Activated T-cell treated with anti-CD3 and anti-CD28 coated beads for 4 hours (primary cell): Measurements from ENCODE around the gene RFXAP.
"Not testable (repeated sequence)": the region's sequence is repeated elsewhere in the genome, so short reads cannot be mapped to it uniquely, and the experiment has no call there.

Source experiments
- DNase-seq: peaks from one replicate; pipeline ENCODE4 v3.0.0-alpha.2; 2020

Gene RFXAP

GRCh38 chr13:36818804-36819738 is at the start of gene RFXAP:
RFXAP (plus strand) TSS chr13:36819222; CDS start chr13:36819358, 136 bp downstream.
- DNase-seq = peak; percentile 85

- DNase-seq = no peak
Observed at GRCh38 chr13:36769545-36769944, 49.5 kb upstream of the RFXAP start.

GRCh38 chr13:36770741-36771140 is 48.3 kb upstream of the RFXAP start:
- DNase-seq = no peak

- no peak for DNase-seq
Observed at GRCh38 chr13:36772853-36773252, 46.2 kb upstream of the RFXAP start.

- DNase-seq = no peak
Observed at GRCh38 chr13:36774931-36775330, 44.1 kb upstream of the RFXAP start.

DNA sequence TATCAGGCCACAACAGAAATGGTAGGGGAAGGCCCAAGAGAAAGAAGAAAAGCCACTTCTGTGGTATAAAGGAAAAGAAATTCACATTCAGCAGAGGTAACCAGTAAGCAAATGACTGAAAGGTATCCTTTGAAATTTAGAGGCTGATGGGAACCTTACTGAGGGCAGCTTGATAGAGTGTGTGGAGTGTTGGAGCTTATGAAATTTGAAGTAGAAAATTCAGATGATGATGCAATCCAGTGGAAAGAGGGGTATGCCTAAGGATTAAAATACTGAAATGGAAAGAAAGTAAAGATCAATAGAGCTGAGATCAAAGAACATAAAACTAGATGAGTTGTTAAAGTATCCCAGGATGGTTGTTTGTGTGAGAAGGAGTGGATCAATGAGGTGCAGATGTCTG is 42.8 kb upstream of the RFXAP start:
- DNase-seq = no peak

DNA sequence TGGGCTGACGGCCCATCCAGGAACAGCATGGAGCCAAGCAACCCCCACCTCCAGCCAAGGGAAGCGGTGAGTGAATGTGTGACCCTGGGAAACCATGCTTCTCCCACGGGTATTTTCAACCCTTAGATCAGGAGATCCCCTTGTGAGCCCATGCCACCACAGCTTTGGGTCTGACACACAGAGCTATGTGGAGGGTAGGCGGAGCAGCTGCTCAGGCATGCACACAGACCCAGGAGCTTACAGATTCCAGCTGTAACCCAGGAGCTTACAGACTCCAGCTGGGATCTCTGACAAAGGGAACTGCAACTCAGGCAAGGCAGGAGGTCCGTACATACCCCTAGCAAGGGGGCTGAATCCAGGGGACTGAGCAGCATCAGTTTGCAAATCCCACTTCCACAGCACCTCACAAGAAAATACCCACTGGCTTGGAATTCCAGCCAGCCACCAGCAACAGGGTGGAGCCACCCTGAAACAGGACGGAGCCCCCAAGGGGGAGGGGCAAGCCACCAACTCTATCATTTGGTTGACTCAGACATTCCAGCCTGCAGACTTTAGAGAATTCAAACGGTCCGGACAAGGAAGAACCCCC is 40.8 kb upstream of the RFXAP start:
- no peak for DNase-seq

- DNase-seq = no peak
Observed at GRCh38 chr13:36783890-36784289, 35.1 kb upstream of the RFXAP start.

DNA sequence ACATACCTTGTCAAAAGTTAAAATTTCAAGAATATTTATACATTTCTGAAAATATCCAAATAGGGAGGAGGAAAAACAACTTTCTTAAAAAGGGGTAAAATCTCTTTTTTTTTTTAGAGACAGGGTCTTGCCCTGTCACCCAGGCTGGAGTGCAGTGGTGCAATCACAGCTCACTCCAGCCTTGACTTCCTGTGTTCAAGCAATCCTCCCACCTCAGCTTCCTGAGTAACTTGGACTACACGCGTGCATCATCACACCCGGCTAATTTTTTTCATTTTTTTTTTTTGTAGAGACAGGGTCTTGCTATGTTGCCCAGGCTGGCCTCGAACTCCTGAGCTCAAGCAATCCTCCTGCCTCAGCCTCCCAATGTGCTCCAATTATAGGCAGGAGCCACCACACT is 32.8 kb upstream of the RFXAP start:
- DNase-seq = not testable (repeated sequence)

- no peak for DNase-seq
Observed at GRCh38 chr13:36787181-36787580, 31.8 kb upstream of the RFXAP start.

DNA sequence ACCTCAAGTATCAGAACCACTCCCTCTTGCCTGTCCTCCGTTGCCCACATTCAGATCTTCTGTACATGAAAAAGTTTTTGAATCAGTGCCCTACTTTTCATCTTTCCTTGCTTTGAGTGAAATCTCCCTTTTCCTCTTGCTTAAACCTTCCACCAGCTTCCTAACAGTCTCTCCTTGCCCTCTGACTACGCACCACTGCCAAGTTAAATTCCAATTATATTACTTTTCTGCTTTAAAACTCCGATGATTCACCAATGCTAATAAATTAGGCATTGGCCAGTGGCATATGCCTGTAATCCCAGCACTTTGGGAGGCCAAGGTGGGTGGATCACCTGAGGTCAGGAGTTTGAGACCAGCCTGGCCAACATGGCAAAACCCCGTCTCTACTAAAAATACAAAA is 30.7 kb upstream of the RFXAP start:
- DNase-seq = no peak

GRCh38 chr13:36789061-36789460 is 30.0 kb upstream of the RFXAP start:
- DNase-seq = no peak

GRCh38 chr13:36789730-36790129 is 29.3 kb upstream of the RFXAP start:
- no peak for DNase-seq

DNA sequence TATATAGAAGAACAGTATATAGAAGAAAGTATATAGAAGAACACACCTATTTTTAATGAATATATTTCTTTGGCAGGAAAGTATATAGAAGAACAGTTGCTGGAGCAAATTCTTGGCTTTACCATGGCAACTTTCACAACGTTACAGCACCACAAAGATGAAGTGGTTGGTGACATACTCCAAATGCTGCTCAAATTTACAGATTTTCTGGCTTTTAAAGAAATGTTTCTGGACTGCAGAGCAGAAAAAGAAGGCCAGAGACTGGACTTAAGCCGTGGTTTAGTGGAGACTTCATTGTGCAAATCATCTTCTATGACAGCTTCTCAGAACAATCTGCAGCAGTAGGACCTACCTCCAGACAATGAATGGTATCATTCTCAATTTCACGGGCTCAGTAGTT is 24.3 kb upstream of the RFXAP start:
- no peak for DNase-seq

DNA sequence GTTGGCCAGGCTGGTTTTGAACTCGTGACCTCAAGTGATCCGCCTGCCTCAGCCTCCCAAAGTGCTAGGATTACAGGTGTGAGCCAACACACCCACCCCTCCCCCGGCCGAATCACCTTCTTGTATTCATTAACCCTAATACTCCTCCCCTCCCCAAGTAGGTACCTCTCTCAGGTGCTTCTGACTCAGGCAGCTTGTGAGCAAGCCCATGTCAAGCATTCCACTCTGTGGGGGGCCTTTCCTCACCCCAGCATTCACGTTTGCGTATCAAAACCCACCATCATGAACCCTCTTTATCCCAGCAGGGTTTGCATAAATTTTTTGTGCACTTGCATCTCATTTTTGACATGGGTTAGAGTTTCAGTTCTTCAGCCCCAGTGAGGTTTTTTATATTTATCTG is 23.6 kb upstream of the RFXAP start:
- DNase-seq = no peak

GRCh38 chr13:36796052-36796451 is 23.0 kb upstream of the RFXAP start:
- DNase-seq = no peak

DNA sequence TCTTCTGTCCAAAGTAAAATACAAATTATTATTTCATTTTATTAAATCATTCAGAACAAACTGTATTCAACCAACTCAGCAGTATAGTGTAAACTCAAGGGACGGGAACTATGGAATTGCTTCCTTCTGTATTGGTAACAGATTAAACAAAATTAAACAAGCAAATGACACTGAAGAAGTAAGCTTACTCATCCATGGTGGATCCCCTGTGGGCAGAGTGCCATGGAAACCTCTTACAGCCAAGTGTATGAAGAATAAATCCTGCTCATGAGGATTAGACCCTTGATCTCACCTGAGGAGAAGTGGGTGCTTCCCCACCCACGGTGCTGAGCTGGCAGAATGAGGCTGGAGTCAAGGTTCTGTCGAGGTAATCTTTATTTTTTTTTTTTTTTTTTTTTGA is 18.0 kb upstream of the RFXAP start:
- DNase-seq = no peak

DNA sequence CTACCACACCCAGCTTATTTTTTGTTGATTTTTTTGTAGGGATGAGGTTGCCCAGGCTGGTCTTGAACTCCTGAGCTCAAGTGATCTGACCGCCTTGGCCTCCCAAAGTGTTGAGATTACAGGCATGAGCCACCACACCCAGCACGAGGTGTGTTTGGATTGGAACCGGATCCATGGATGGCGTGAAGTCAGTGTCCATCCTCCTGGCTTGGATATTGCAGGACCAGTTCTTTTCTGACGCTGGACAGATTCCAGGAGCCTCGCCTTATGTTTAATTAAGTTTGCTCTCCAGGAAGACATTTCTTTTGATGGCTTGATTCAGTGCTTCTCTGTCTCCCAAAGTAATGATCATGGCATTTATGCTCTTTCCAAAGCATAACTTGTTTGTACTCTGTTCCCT is 14.4 kb upstream of the RFXAP start:
- no peak for DNase-seq

- DNase-seq = no peak
Observed at GRCh38 chr13:36806102-36806501, 12.9 kb upstream of the RFXAP start.

- no peak for DNase-seq
Observed at GRCh38 chr13:36807616-36808015, 11.4 kb upstream of the RFXAP start.

- DNase-seq = no peak
Observed at GRCh38 chr13:36813225-36813624, 5.8 kb upstream of the RFXAP start.

DNA sequence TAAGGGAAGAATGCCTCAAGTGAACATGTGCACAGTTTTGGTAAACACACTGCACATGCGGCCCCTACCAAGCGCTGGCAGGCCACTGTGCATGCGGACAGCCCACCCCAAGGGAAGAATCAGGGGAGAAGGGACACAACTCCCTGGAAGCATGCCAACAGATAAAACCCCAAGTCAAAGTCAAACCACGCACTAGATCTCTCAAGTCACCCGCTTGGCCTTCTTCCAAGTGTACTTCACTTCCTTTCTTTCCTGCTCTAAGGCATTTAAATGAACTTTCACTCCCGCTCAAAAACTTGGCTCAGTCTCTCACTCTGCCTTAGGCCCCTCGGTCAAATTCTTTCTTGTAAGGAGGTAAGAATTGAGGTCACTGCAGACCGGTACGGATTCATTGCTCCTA is 4.6 kb upstream of the RFXAP start:
- DNase-seq = no peak

GRCh38 chr13:36815062-36815461 is 4.0 kb upstream of the RFXAP start:
- no peak for DNase-seq

DNA sequence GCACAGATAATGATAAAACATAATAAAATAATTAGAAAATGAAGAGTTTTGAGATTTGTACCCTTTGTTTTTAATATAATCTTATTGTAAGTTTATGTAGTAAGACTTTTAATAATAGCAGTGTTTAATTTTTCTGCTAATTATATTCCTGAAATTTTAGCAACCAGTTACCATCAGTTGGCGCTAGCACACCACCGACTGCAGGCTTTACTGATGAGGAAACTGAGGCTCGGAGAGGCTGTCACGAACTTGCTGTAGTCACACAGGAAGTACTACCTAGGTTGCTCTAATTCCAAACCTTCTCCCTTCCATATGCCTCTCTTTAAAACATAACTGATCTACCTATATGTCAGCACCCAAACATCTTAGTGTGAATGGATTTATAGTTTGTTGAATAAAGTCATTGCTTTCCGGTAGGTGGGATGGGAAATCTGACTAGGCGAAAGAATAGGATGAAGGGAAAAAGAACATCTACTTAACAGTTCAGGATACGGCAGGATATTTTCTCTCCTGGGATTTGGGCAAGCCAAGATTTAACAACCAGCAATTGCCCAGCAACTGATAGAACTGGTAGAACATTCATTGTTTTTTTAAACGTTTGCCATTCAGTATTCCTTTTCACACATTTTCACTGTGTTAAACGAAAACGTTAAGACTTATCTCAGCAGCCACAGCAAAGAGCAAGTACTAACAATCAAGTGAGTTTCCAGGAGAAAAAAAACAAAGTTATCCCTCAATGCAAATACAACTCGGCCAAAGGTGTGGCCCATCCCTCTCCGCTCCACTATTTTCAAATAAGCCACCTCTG is 822 bp upstream of the RFXAP start:
- DNase-seq = no peak
